ENCODE data around the gene STOM. TPM values are rescaled to one million over a fixed set of nuclear protein-coding genes. Genes with fewer than 3 reads are reported as not detected.

The STOM gene
- total and polyA plus RNA-seq, 2 of the 8 experiments (the other 6 are each of a cell fraction or from before 2014, with no cell fraction given): 25.2 to 60.4 TPM

DNA sequence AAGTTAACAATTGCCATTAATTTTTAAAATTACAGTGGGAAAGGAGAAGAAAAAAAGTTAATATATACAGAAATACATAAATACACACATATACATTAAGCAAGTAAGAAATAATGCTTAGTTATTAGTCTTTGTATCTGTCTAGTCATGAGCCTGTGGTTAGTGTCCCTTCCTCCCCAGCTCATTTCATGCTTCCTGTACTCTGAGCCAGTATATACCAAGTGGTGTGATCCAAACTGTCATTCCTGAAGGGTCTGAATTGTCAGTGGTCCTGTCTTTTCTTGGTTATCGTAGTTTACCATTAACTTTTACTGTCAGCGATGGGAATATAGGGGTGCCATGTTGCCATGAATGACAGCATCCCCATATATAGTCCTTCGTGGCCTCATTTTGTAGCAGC lies 24.2 kb upstream of the STOM start (continued):
- TF ChIP-seq, protein P1, sequence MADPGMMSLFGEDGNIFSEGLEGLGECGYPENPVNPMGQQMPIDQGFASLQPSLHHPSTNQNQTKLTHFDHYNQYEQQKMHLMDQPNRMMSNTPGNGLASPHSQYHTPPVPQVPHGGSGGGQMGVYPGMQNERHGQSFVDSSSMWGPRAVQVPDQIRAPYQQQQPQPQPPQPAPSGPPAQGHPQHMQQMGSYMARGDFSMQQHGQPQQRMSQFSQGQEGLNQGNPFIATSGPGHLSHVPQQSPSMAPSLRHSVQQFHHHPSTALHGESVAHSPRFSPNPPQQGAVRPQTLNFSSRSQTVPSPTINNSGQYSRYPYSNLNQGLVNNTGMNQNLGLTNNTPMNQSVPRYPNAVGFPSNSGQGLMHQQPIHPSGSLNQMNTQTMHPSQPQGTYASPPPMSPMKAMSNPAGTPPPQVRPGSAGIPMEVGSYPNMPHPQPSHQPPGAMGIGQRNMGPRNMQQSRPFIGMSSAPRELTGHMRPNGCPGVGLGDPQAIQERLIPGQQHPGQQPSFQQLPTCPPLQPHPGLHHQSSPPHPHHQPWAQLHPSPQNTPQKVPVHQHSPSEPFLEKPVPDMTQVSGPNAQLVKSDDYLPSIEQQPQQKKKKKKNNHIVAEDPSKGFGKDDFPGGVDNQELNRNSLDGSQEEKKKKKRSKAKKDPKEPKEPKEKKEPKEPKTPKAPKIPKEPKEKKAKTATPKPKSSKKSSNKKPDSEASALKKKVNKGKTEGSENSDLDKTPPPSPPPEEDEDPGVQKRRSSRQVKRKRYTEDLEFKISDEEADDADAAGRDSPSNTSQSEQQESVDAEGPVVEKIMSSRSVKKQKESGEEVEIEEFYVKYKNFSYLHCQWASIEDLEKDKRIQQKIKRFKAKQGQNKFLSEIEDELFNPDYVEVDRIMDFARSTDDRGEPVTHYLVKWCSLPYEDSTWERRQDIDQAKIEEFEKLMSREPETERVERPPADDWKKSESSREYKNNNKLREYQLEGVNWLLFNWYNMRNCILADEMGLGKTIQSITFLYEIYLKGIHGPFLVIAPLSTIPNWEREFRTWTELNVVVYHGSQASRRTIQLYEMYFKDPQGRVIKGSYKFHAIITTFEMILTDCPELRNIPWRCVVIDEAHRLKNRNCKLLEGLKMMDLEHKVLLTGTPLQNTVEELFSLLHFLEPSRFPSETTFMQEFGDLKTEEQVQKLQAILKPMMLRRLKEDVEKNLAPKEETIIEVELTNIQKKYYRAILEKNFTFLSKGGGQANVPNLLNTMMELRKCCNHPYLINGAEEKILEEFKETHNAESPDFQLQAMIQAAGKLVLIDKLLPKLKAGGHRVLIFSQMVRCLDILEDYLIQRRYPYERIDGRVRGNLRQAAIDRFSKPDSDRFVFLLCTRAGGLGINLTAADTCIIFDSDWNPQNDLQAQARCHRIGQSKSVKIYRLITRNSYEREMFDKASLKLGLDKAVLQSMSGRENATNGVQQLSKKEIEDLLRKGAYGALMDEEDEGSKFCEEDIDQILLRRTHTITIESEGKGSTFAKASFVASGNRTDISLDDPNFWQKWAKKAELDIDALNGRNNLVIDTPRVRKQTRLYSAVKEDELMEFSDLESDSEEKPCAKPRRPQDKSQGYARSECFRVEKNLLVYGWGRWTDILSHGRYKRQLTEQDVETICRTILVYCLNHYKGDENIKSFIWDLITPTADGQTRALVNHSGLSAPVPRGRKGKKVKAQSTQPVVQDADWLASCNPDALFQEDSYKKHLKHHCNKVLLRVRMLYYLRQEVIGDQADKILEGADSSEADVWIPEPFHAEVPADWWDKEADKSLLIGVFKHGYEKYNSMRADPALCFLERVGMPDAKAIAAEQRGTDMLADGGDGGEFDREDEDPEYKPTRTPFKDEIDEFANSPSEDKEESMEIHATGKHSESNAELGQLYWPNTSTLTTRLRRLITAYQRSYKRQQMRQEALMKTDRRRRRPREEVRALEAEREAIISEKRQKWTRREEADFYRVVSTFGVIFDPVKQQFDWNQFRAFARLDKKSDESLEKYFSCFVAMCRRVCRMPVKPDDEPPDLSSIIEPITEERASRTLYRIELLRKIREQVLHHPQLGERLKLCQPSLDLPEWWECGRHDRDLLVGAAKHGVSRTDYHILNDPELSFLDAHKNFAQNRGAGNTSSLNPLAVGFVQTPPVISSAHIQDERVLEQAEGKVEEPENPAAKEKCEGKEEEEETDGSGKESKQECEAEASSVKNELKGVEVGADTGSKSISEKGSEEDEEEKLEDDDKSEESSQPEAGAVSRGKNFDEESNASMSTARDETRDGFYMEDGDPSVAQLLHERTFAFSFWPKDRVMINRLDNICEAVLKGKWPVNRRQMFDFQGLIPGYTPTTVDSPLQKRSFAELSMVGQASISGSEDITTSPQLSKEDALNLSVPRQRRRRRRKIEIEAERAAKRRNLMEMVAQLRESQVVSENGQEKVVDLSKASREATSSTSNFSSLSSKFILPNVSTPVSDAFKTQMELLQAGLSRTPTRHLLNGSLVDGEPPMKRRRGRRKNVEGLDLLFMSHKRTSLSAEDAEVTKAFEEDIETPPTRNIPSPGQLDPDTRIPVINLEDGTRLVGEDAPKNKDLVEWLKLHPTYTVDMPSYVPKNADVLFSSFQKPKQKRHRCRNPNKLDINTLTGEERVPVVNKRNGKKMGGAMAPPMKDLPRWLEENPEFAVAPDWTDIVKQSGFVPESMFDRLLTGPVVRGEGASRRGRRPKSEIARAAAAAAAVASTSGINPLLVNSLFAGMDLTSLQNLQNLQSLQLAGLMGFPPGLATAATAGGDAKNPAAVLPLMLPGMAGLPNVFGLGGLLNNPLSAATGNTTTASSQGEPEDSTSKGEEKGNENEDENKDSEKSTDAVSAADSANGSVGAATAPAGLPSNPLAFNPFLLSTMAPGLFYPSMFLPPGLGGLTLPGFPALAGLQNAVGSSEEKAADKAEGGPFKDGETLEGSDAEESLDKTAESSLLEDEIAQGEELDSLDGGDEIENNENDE (IDR thresholded peaks at IDR 0.05; ENCODE audit: insufficient replicate concordance, low read length): no peak
- TF ChIP-seq, protein P2, sequence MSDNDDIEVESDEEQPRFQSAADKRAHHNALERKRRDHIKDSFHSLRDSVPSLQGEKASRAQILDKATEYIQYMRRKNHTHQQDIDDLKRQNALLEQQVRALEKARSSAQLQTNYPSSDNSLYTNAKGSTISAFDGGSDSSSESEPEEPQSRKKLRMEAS (IDR thresholded peaks at IDR 0.05): no peak
- TF ChIP-seq YY1 (IDR thresholded peaks at IDR 0.05; ENCODE audit: low read depth, low read length) (no peak), KDM1A (IDR thresholded peaks at IDR 0.05; ENCODE audit: borderline replicate concordance, low read length) (no peak), KDM5A (IDR thresholded peaks at IDR 0.05; ENCODE audit: low read length) (no peak), CHD1 (IDR thresholded peaks at IDR 0.05; ENCODE audit: low read depth, low read length) (no peak), JUND (IDR thresholded peaks at IDR 0.05; ENCODE audit: low read length) (no peak), SIX5 (IDR thresholded peaks at IDR 0.05; ENCODE audit: low read depth, low read length) (no peak), JUN (IDR thresholded peaks at IDR 0.05; ENCODE audit: low read depth, low read length) (no peak), TBP (IDR thresholded peaks at IDR 0.05; ENCODE audit: low read depth, low read length) (no peak)
